Muscle layer of duodenum (tissue), 2 donors: Measurements from ENCODE around the gene PRLR.
"Not testable (repeated sequence)": the region's sequence is repeated elsewhere in the genome, so short reads cannot be mapped to it uniquely, and the experiment has no call there.

Source experiments
- H3K27ac ChIP-seq: one replicate; pipeline ENCODE4 v1.7.0; 2013; ENCODE audit warnings: mild to moderate bottlenecking, low read length
- H3K27me3 ChIP-seq: one replicate; pipeline ENCODE4 v1.7.0; 2013; ENCODE audit warnings: low read depth, mild to moderate bottlenecking, control low read depth, low read length
- H3K36me3 ChIP-seq, 2 donors: one replicate each; pipeline ENCODE4 v1.7.0; 2013; ENCODE audit warnings: low read length in 2 of 2, control low read depth in 1 of 2, mild to moderate bottlenecking in 1 of 2; ENCODE audit not compliant: insufficient read depth in 2 of 2, control insufficient read depth in 1 of 2
- H3K4me1 ChIP-seq, 2 donors: one replicate each; pipeline ENCODE4 v1.7.0; 2013; ENCODE audit warnings: low read length in 2 of 2, mild to moderate bottlenecking in 2 of 2, control low read depth in 1 of 2, moderate library complexity in 1 of 2; ENCODE audit not compliant: insufficient read depth in 2 of 2, control insufficient read depth in 1 of 2
- H3K4me3 ChIP-seq, 2 donors: one replicate each; pipeline ENCODE4 v1.7.0; 2013; ENCODE audit warnings: low read length in 2 of 2, low read depth in 1 of 2, mild to moderate bottlenecking in 1 of 2
- H3K9me3 ChIP-seq, 2 donors: one replicate each; pipeline ENCODE4 v1.7.0; 2013; ENCODE audit warnings: low read length in 2 of 2, control low read depth in 1 of 2, mild to moderate bottlenecking in 1 of 2; ENCODE audit not compliant: control insufficient read depth in 1 of 2
- donor health status: healthy.

PRLR gene

GRCh38 chr5:35194635-35195471 is 35.4 kb downstream of the PRLR start:
- Histone ChIP-seq H3K4me3 (peak overlapping the region in 1 of 2 donors; percentile 49), H3K9me3 (no peaks in the 10 kb centered on the region), H3K36me3 (no peaks in the 10 kb centered on the region), H3K27ac (peak overlapping the region; percentile 30), H3K4me1 (peaks cover 4 to 15% of the 10 kb centered on the region in 2 donors), H3K27me3 (no peaks in the 10 kb centered on the region)

GRCh38 chr5:35192506-35192905 is 37.8 kb downstream of the PRLR start:
- no peaks in the 10 kb centered on the region for H3K27me3 ChIP-seq
- H3K36me3 ChIP-seq, result no peaks in the 10 kb centered on the region
- no peak overlapping the region for H3K4me3 ChIP-seq
- no peaks in the 10 kb centered on the region for H3K9me3 ChIP-seq
- peaks cover under 1 to 4% of the 10 kb centered on the region in 2 donors for H3K4me1 ChIP-seq
- H3K27ac ChIP-seq, result no peak overlapping the region

GRCh38 chr5:35189801-35190200 is 40.5 kb downstream of the PRLR start:
- not testable (repeated sequence) for H3K27me3 ChIP-seq, H3K36me3 ChIP-seq, H3K4me3 ChIP-seq, H3K9me3 ChIP-seq, H3K4me1 ChIP-seq, H3K27ac ChIP-seq

GRCh38 chr5:35188031-35188457 is 42.2 kb downstream of the PRLR start:
- no peak overlapping the region for H3K27ac ChIP-seq
- H3K9me3 ChIP-seq, result no peaks in the 10 kb centered on the region
- H3K36me3 ChIP-seq, result no peaks in the 10 kb centered on the region
- no peak overlapping the region for H3K4me3 ChIP-seq
- H3K27me3 ChIP-seq, result no peaks in the 10 kb centered on the region
- no peaks in the 10 kb centered on the region for H3K4me1 ChIP-seq

- not testable (repeated sequence) for H3K4me1 ChIP-seq, H3K9me3 ChIP-seq, H3K4me3 ChIP-seq, H3K27me3 ChIP-seq, H3K36me3 ChIP-seq, H3K27ac ChIP-seq
Observed at GRCh38 chr5:35187621-35188020, 42.7 kb downstream of the PRLR start.

GRCh38 chr5:35186749-35187148 is 43.5 kb downstream of the PRLR start:
- Histone ChIP-seq H3K36me3 (no peaks in the 10 kb centered on the region), H3K27me3 (no peaks in the 10 kb centered on the region), H3K9me3 (no peaks in the 10 kb centered on the region), H3K27ac (no peak overlapping the region), H3K4me1 (no peaks in the 10 kb centered on the region), H3K4me3 (no peak overlapping the region)

GRCh38 chr5:35185518-35185917 is 44.8 kb downstream of the PRLR start:
- H3K4me1 ChIP-seq, result no peaks in the 10 kb centered on the region
- no peak overlapping the region for H3K27ac ChIP-seq
- H3K36me3 ChIP-seq, result no peaks in the 10 kb centered on the region
- H3K4me3 ChIP-seq, result no peak overlapping the region
- H3K27me3 ChIP-seq, result no peaks in the 10 kb centered on the region
- H3K9me3 ChIP-seq, result no peaks in the 10 kb centered on the region

GRCh38 chr5:35183556-35183955 is 46.7 kb downstream of the PRLR start:
- H3K9me3 ChIP-seq, result no peaks in the 10 kb centered on the region
- H3K27me3 ChIP-seq, result no peaks in the 10 kb centered on the region
- H3K27ac ChIP-seq, result no peak overlapping the region
- H3K4me1 ChIP-seq, result no peaks in the 10 kb centered on the region
- H3K36me3 ChIP-seq, result no peaks in the 10 kb centered on the region
- no peak overlapping the region for H3K4me3 ChIP-seq

- Histone ChIP-seq H3K27me3 (no peaks in the 10 kb centered on the region), H3K36me3 (no peaks in the 10 kb centered on the region), H3K4me3 (no peak overlapping the region), H3K27ac (no peak overlapping the region), H3K9me3 (no peaks in the 10 kb centered on the region), H3K4me1 (no peaks in the 10 kb centered on the region)
Observed at GRCh38 chr5:35182910-35183535, 47.3 kb downstream of the PRLR start.

GRCh38 chr5:35182486-35182885 is 47.8 kb downstream of the PRLR start:
- Histone ChIP-seq H3K27me3 (no peaks in the 10 kb centered on the region), H3K27ac (no peak overlapping the region), H3K9me3 (no peaks in the 10 kb centered on the region), H3K4me1 (no peaks in the 10 kb centered on the region), H3K4me3 (no peak overlapping the region), H3K36me3 (no peaks in the 10 kb centered on the region)

- Histone ChIP-seq H3K4me3 (no peak overlapping the region), H3K36me3 (no peaks in the 10 kb centered on the region), H3K4me1 (no peaks in the 10 kb centered on the region), H3K27ac (no peak overlapping the region), H3K9me3 (no peaks in the 10 kb centered on the region), H3K27me3 (no peaks in the 10 kb centered on the region)
Observed at GRCh38 chr5:35180046-35180445, 50.2 kb downstream of the PRLR start.
